ENCODE results near the gene AMPD3. TPM values are rescaled to one million over a fixed set of nuclear protein-coding genes. Genes with fewer than 3 reads are reported as not detected.

AMPD3 gene
- total RNA-seq, 1 donor from 2014 or later = 12.9 TPM

GRCh38 chr11:10499452-10499851 lies 44.4 kb downstream of the AMPD3 start:
- Mint-ChIP-seq H3K36me3 (ENCODE audit: insufficient read depth) (peaks cover 7% of the 10 kb centered on the region), H3K4me1 (ENCODE audit: low read depth) (no peaks in the 10 kb centered on the region), H3K4me3 (ENCODE audit: low read depth) (no peak overlapping the region), H3K27me3 (no peaks in the 10 kb centered on the region), H3K27ac (no peak overlapping the region), H3K9me3 (ENCODE audit: low read depth) (no peaks in the 10 kb centered on the region)
- DNase-seq (ENCODE audit: low spot score, unreplicated experiment) = no peak
- TF ChIP-seq CTCF (IDR thresholded peaks at IDR 0.05; ENCODE audit: unreplicated experiment) = no peak

- Mint-ChIP-seq H3K4me1 (ENCODE audit: low read depth) (no peaks in the 10 kb centered on the region), H3K9me3 (ENCODE audit: low read depth) (no peaks in the 10 kb centered on the region), H3K36me3 (ENCODE audit: insufficient read depth) (peaks cover 7% of the 10 kb centered on the region), H3K4me3 (ENCODE audit: low read depth) (no peak overlapping the region), H3K27ac (no peak overlapping the region), H3K27me3 (no peaks in the 10 kb centered on the region)
- no peak for TF ChIP-seq CTCF (IDR thresholded peaks at IDR 0.05; ENCODE audit: unreplicated experiment)
- no peak for DNase-seq (ENCODE audit: low spot score, unreplicated experiment)
Observed at GRCh38 chr11:10499874-10500601, 45.0 kb downstream of the AMPD3 start.

- H3K4me3 Mint-ChIP-seq (ENCODE audit: low read depth) = no peak overlapping the region
- H3K27ac Mint-ChIP-seq = no peak overlapping the region
- no peaks in the 10 kb centered on the region for H3K9me3 Mint-ChIP-seq (ENCODE audit: low read depth)
- TF ChIP-seq CTCF (IDR thresholded peaks at IDR 0.05; ENCODE audit: unreplicated experiment) = no peak
- no peaks in the 10 kb centered on the region for H3K27me3 Mint-ChIP-seq
- H3K36me3 Mint-ChIP-seq (ENCODE audit: insufficient read depth) = peaks cover 8% of the 10 kb centered on the region
- no peak for DNase-seq (ENCODE audit: low spot score, unreplicated experiment)
- no peaks in the 10 kb centered on the region for H3K4me1 Mint-ChIP-seq (ENCODE audit: low read depth)
Observed at GRCh38 chr11:10500757-10501684, 46.0 kb downstream of the AMPD3 start.

- Mint-ChIP-seq H3K27me3 (no peaks in the 10 kb centered on the region), H3K9me3 (ENCODE audit: low read depth) (no peaks in the 10 kb centered on the region), H3K36me3 (ENCODE audit: insufficient read depth) (peaks cover 5% of the 10 kb centered on the region), H3K4me3 (ENCODE audit: low read depth) (no peak overlapping the region), H3K4me1 (ENCODE audit: low read depth) (no peaks in the 10 kb centered on the region), H3K27ac (no peak overlapping the region)
- no peak for TF ChIP-seq CTCF (IDR thresholded peaks at IDR 0.05; ENCODE audit: unreplicated experiment)
- no peak for DNase-seq (ENCODE audit: low spot score, unreplicated experiment)
Observed at GRCh38 chr11:10502065-10502680, 47.1 kb downstream of the AMPD3 start.

- Mint-ChIP-seq H3K4me3 (ENCODE audit: low read depth) (no peak overlapping the region), H3K27ac (no peak overlapping the region), H3K36me3 (ENCODE audit: insufficient read depth) (peaks cover 5% of the 10 kb centered on the region), H3K4me1 (ENCODE audit: low read depth) (no peaks in the 10 kb centered on the region), H3K9me3 (ENCODE audit: low read depth) (no peaks in the 10 kb centered on the region), H3K27me3 (no peaks in the 10 kb centered on the region)
- TF ChIP-seq CTCF (IDR thresholded peaks at IDR 0.05; ENCODE audit: unreplicated experiment) = no peak
- DNase-seq (ENCODE audit: low spot score, unreplicated experiment) = no peak
Observed at GRCh38 chr11:10502770-10503169, 47.7 kb downstream of the AMPD3 start.

Data from progenitor cell of endocrine pancreas (in vitro differentiated cells).